GM12875 (cell line): ENCODE measurements around the gene DYRK1A.

ENCODE experiments used
- H3K4me3 ChIP-seq: one replicate; pipeline ENCODE4 v1.5.1; 2011; ENCODE audit warnings: low read depth, low read length, control low read depth
- TF ChIP-seq, protein P1 (sequence below): IDR thresholded peaks from 2 replicates; pipeline ENCODE4 v1.5.1; 2011; ENCODE audit warnings: low read depth, mild to moderate bottlenecking, control low read depth, inconsistent platforms, low read length, moderate library complexity, borderline replicate concordance; ENCODE audit not compliant: insufficient read depth

DYRK1A gene

DNA sequence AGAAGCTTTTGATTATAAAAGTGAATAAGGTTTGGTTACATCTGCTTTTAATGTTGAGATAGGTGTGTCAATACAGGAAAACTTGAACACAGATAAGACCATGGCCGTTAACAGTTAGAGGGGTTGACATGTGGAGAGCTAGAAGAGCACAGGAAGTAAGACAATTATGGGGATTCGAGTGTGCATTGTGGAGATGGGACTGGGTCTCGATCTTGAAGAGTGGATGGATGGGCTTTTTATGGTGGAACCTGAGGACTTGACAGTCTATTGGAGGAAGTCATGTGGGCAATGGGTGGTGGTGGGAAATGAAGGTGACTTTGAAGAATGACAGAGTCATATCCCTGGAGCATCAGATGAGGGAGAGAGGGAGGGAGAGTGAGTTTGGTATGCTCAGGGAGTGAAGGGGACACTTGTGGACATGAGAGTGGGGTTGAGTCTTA, 12.1 kb downstream of the DYRK1A start:
- TF ChIP-seq, protein P1, sequence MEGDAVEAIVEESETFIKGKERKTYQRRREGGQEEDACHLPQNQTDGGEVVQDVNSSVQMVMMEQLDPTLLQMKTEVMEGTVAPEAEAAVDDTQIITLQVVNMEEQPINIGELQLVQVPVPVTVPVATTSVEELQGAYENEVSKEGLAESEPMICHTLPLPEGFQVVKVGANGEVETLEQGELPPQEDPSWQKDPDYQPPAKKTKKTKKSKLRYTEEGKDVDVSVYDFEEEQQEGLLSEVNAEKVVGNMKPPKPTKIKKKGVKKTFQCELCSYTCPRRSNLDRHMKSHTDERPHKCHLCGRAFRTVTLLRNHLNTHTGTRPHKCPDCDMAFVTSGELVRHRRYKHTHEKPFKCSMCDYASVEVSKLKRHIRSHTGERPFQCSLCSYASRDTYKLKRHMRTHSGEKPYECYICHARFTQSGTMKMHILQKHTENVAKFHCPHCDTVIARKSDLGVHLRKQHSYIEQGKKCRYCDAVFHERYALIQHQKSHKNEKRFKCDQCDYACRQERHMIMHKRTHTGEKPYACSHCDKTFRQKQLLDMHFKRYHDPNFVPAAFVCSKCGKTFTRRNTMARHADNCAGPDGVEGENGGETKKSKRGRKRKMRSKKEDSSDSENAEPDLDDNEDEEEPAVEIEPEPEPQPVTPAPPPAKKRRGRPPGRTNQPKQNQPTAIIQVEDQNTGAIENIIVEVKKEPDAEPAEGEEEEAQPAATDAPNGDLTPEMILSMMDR: no peak
- H3K4me3 ChIP-seq: no peak overlapping the region

DNA sequence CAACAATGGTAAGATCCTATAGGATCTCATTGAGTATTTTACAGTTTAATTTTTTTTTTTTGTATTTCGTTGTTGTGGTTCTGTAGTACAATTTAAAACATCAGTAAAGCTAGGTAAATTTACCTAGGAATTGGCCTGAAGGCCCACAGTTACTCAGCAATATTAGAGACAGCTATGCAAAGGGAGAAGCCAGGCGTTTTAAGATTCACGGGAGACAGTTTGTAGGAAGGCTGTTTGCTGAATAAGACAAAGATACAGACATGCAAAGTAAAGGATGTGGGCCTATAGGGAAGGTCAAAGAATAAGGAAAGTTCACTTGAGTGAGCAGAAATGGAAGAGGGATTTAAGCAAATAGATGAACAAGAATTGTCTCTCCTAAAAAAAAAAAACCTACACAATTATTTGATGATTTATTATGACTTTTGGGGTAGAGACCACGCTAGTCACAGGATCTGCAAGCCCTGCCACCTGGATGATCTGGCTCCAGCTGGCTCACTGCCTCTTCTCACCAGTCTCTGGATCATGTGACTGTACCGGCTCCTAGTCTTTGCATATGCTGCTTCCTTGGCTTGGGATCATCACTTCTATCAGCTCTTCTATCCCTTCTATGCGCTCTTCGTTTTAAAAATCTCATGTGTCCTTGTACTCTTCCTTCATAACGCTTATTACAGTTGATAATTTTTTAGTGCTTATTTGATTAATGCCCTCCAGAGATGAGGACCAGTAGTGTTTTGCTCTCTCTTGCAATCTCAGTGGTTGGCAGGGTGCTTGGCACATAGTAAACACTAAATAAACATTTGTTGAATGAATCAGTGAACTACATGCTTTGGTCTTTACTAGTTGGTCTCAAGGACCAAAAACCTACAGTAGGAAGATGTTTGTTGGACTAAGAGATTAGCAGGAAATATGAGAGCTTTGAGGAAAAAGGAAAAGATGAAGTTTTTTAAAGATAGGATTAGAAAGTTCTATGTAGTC, 14.1 kb downstream of the DYRK1A start:
- H3K4me3 ChIP-seq: no peak overlapping the region
- TF ChIP-seq, protein P1: no peak

DNA sequence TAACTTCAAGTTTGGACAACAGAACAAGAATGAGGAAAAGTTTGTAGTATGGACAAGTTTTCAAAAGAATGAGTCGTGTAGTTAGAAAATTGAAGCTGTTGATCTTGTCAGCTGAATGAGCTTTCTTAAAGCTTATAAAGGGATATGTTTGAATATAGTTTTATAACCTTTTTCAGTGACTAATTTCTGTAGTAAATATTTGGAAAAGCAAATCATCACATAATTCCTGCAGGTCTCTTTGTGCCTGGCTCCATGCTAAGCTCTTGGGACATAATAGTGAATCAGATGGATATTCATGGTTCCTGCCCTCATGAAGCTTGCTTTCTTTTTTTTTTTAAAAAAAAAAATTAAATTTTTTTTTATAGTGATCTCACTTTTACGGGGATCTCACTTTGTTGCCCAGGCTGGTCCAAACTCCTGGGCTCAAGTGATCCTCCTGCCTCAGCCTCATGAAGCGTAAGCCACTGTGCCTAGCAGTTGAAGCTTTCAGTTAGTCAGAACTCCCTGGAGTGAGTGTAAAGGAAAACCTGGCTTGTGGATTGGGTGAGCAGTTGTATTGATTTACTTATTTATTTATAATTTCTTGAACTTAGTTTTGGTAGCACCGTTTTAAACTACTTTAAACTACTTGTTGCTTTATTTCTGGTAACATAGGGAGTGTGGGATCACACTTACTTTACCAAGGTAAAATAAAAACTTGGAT, 15.5 kb downstream of the DYRK1A start:
- TF ChIP-seq, protein P1: no peak
- H3K4me3 ChIP-seq: no peak overlapping the region

DNA sequence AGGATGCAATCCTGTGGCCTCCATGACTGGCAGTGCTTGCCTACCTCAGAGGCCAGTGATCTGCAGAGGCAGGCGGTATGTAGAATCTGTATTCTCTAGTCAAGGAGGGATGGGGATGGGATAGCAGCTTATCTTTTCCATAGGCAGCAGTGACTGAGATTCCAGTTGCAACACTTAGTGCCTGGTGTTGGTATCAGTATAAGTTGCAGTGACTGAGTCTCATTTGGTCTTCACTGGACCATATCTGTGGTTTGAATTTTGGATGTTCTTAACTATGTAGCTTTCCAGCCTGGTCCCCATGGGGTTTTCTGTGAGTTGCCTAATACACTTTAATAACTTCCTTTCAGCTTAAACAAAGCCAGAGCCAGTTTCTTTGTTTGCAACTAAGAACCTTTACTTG, 16.5 kb downstream of the DYRK1A start:
- TF ChIP-seq, protein P1: no peak
- H3K4me3 ChIP-seq: no peak overlapping the region

DNA sequence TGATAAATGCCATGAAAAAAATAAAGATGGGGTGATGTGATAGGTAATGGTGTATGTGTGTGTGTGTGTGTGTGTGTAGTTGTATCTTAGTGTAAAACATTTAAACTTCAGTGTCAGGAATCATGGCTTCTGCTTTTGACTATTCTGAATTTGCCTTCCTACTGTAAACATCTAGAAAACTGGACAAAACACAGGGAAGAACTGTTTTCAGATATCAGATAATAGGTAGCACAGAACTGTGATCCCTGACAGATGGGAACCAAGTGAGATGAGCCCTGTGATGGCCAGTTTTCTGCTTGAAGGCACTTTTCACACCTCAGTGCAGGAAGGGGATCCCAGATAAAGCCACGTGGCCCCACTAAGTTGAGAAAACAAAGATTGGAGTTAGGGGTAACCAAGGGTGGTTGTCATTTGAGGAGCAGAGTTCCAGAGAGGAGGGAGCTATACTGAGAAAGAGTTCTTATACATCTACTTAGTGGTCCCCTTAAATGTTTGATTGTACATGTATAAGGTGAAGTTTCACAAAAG, 17.3 kb downstream of the DYRK1A start:
- TF ChIP-seq, protein P1: no peak
- no peak overlapping the region for H3K4me3 ChIP-seq

DNA sequence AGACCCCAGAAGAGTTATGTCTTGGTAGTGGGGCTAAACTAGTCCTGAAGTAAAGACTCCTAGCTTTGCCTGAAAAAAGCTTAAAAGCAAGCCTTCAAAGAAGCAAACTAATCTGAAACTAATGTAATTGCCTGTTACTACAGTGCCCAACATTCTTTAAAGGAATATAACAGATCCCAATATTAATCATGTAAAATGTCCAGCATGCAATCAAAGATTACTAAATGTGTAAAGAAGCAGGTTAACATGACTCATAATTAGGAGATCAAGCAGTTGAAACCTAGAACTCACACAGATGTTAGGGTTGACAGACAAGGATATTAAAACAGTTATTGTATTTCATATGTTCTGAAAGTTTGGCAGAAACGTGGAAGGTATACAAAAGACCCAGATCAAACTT, 17.8 kb downstream of the DYRK1A start:
- no peak overlapping the region for H3K4me3 ChIP-seq
- TF ChIP-seq, protein P1: no peak
